H1 (cell line): ENCODE data around the gene VEPH1. TPM values are rescaled to one million over a fixed set of nuclear protein-coding genes. Genes with fewer than 3 reads are reported as not detected.

ENCODE experiments used
- CTCF ChIA-PET: fragments of 300-600 bp; sonication (Branson Sonifier 250); formaldehyde crosslinking; loops from one replicate; lab custom pipeline; 2021; ENCODE audit not compliant: partially characterized antibody; lab: Charles Lee
- POLR2A ChIA-PET: fragments of 300-600 bp; sonication (Branson Sonifier 250); formaldehyde crosslinking; loops from one replicate; lab custom pipeline; 2021; ENCODE audit warnings: inconsistent platforms; ENCODE audit not compliant: partially characterized antibody; lab: Charles Lee
- DNase-seq, 2 experiments: peaks; one replicate each; pipeline versions ENCODE4 v3.0.0 to v3.0.0-alpha.2; 2010 to 2022; ENCODE audit warnings: low spot score in 2 of 2, low read depth in 1 of 2, mixed read lengths in 1 of 2
- FAIRE-seq: peaks from 2 replicates; lab custom pipeline; 2011; peaks lifted over from hg19 to GRCh38; lab: Jason Lieb, UNC
- H2AFZ ChIP-seq: 2 replicates; pipeline ENCODE4 v1.8.1; 2012; ENCODE audit warnings: low read length, inconsistent platforms
- H2AK5ac ChIP-seq: 2 replicates; pipeline ENCODE4 v1.6.1; 2013; ENCODE audit warnings: low read depth, low read length
- H2BK120ac ChIP-seq: replicated peaks from 2 replicates; pipeline ENCODE3; 2013; ENCODE audit warnings: low read depth, low read length, inconsistent platforms
- H2BK12ac ChIP-seq: 2 replicates; pipeline ENCODE4 v1.6.1; 2013; ENCODE audit warnings: low read depth, low read length
- H2BK15ac ChIP-seq: 2 replicates; pipeline ENCODE4 v1.6.1; 2013; ENCODE audit warnings: low read length
- H2BK20ac ChIP-seq: 2 replicates; pipeline ENCODE4 v1.6.1; 2013; ENCODE audit warnings: low read length
- H2BK5ac ChIP-seq: 2 replicates; pipeline ENCODE4 v1.6.1; 2013; ENCODE audit warnings: low read depth, low read length
- H3K14ac ChIP-seq: 2 replicates; pipeline ENCODE4 v1.6.1; 2013; ENCODE audit warnings: inconsistent platforms; ENCODE audit not compliant: insufficient read length
- H3K18ac ChIP-seq: 2 replicates; pipeline ENCODE4 v1.6.1; 2013; ENCODE audit warnings: low read length; ENCODE audit errors: extremely low read depth
- H3K23ac ChIP-seq: 2 replicates; pipeline ENCODE4 v1.6.1; 2013; ENCODE audit warnings: inconsistent platforms; ENCODE audit not compliant: insufficient read length
- H3K23me2 ChIP-seq: 2 replicates; pipeline ENCODE4 v1.6.1; 2013; ENCODE audit warnings: low read depth, low read length
- H3K27ac ChIP-seq: 2 replicates; pipeline ENCODE4 v1.6.1; 2011; ENCODE audit warnings: low read depth, low read length, inconsistent platforms
- H3K27me3 ChIP-seq, 4 experiments: replicated peaks in 1 of 4; 1 replicate in 1 of 4; 2 replicates in 3 of 4; pipeline versions ENCODE4 v1.6.1 to v1.8.1; 2011 to 2013; ENCODE audit warnings: low read length in 3 of 4, mild to moderate bottlenecking in 3 of 4, inconsistent platforms in 2 of 4, mixed read lengths in 2 of 4, moderate library complexity in 1 of 4; ENCODE audit not compliant: control insufficient read depth in 3 of 4, insufficient read depth in 3 of 4; ENCODE audit errors: extremely low read depth in 1 of 4
- H3K36me3 ChIP-seq, 4 experiments: 2 replicates each; pipeline versions ENCODE4 v1.6.1 to v1.8.1; 2011 to 2013; ENCODE audit warnings: mild to moderate bottlenecking in 4 of 4, low read length in 3 of 4, moderate library complexity in 2 of 4, control low read depth in 1 of 4, inconsistent platforms in 1 of 4; ENCODE audit not compliant: insufficient read depth in 4 of 4, control insufficient read depth in 2 of 4
- H3K4ac ChIP-seq: replicated peaks from 2 replicates; pipeline ENCODE3; 2013; ENCODE audit warnings: low read length, low read depth, mixed read lengths, inconsistent platforms; ENCODE audit not compliant: insufficient read length
- H3K4me1 ChIP-seq, 4 experiments: replicated peaks in 1 of 4; 1 replicate in 1 of 4; 2 replicates in 3 of 4; pipeline versions ENCODE4 v1.6.1 to v1.8.1; 2011 to 2013; ENCODE audit warnings: low read length in 3 of 4, inconsistent platforms in 2 of 4, mixed read lengths in 1 of 4; ENCODE audit not compliant: insufficient read depth in 4 of 4, control insufficient read depth in 3 of 4
- H3K4me2 ChIP-seq, 2 experiments: 2 replicates each; pipeline versions ENCODE4 v1.6.1 to v1.8.1; 2011 to 2013; ENCODE audit warnings: low read depth in 2 of 2, low read length in 2 of 2, control low read depth in 1 of 2, inconsistent platforms in 1 of 2, mild to moderate bottlenecking in 1 of 2; ENCODE audit not compliant: insufficient read depth in 1 of 2
- H3K4me3 ChIP-seq, 4 experiments: fragments of 200-600, 300-600 bp in 1 of 4; sonication (generic), shearing (Covaris generic), sonication (Bioruptor Twin) in 1 of 4; 2 replicates each; pipeline versions ENCODE4 v1.5.1 to v1.8.1; 2011 to 2016; ENCODE audit warnings: low read length in 4 of 4, low read depth in 3 of 4, control low read depth in 2 of 4, inconsistent platforms in 2 of 4, mild to moderate bottlenecking in 2 of 4, mixed read lengths in 1 of 4, moderate library complexity in 1 of 4; ENCODE audit not compliant: insufficient read depth in 2 of 4; ENCODE audit errors: extremely low read depth in 1 of 4
- H3K56ac ChIP-seq: replicated peaks from 2 replicates; pipeline ENCODE3; 2013; ENCODE audit warnings: low read depth, mild to moderate bottlenecking, mixed read lengths, low read length, inconsistent platforms; ENCODE audit not compliant: insufficient read length
- H3K79me1 ChIP-seq: 2 replicates; pipeline ENCODE4 v1.6.1; 2013; ENCODE audit warnings: low read depth, low read length, control low read depth
- H3K79me2 ChIP-seq, 2 experiments: 2 replicates each; pipeline versions ENCODE4 v1.6.1 to v1.8.1; 2012 to 2013; ENCODE audit warnings: low read length in 2 of 2, mild to moderate bottlenecking in 2 of 2, inconsistent platforms in 1 of 2; ENCODE audit not compliant: insufficient read depth in 2 of 2, control insufficient read depth in 1 of 2
- H3K9ac ChIP-seq, 4 experiments: replicated peaks in 1 of 4; 1 replicate in 1 of 4; 2 replicates in 3 of 4; pipeline versions ENCODE4 v1.6.1 to v1.8.1; 2011 to 2013; ENCODE audit warnings: low read depth in 3 of 4, low read length in 3 of 4, control low read depth in 2 of 4, mild to moderate bottlenecking in 2 of 4, moderate library complexity in 2 of 4, inconsistent platforms in 1 of 4; ENCODE audit errors: extremely low read depth in 1 of 4
- H3K9me3 ChIP-seq, 2 experiments: 2 replicates each; pipeline versions ENCODE4 v1.6.1 to v1.8.1; 2012 to 2013; ENCODE audit warnings: mild to moderate bottlenecking in 2 of 2, moderate library complexity in 2 of 2, control low read depth in 1 of 2, inconsistent platforms in 1 of 2, low read depth in 1 of 2, low read length in 1 of 2, mixed read lengths in 1 of 2; ENCODE audit not compliant: insufficient read depth in 2 of 2
- H4K20me1 ChIP-seq, 2 experiments: replicated peaks in 1 of 2; 2 replicates each; pipeline versions ENCODE3 to v1.8.1; 2011 to 2013; ENCODE audit warnings: inconsistent platforms in 2 of 2, low read length in 2 of 2, mild to moderate bottlenecking in 1 of 2; ENCODE audit not compliant: insufficient read depth in 2 of 2, control insufficient read depth in 1 of 2
- H4K5ac ChIP-seq: 2 replicates; pipeline ENCODE4 v1.6.1; 2013; ENCODE audit warnings: low read length, low read depth, mixed read lengths, inconsistent platforms; ENCODE audit not compliant: insufficient read length
- H4K8ac ChIP-seq: 2 replicates; pipeline ENCODE4 v1.8.0; 2013; ENCODE audit warnings: mild to moderate bottlenecking, moderate library complexity, low read length, inconsistent platforms; ENCODE audit not compliant: insufficient read depth; ENCODE audit errors: extremely low read depth
- H4K91ac ChIP-seq: replicated peaks from 2 replicates; pipeline ENCODE3; 2013; ENCODE audit warnings: low read length, mixed read lengths, inconsistent platforms; ENCODE audit not compliant: insufficient read length
- ATF3 ChIP-seq: IDR thresholded peaks from 2 replicates; pipeline ENCODE4 v1.6.1; 2011; ENCODE audit warnings: low read depth, mild to moderate bottlenecking, low read length; ENCODE audit not compliant: insufficient read depth
- CBX5 ChIP-seq: fragments of 300-800, 300-1000 bp; sonication (generic); IDR thresholded peaks from 2 replicates; pipeline ENCODE4 v1.7.1; 2016; ENCODE audit warnings: antibody characterized with exemption, low read length, low read depth
- CEBPB ChIP-seq: IDR thresholded peaks from 2 replicates; pipeline ENCODE4 v1.6.1; 2012; ENCODE audit warnings: low read depth, low read length
- EGR1 ChIP-seq: IDR thresholded peaks from 2 replicates; pipeline ENCODE4 v1.6.1; 2011; ENCODE audit warnings: low read depth, low read length, borderline replicate concordance
- GABPA ChIP-seq: IDR thresholded peaks from 2 replicates; pipeline ENCODE4 v1.6.1; 2011; ENCODE audit warnings: mild to moderate bottlenecking, low read length, moderate library complexity, borderline replicate concordance; ENCODE audit not compliant: insufficient read depth
- JUND ChIP-seq: IDR thresholded peaks from 2 replicates; pipeline ENCODE4 v1.6.1; 2011; ENCODE audit warnings: mild to moderate bottlenecking, improper control_type of control experiment, low read length
- NANOG ChIP-seq: IDR thresholded peaks from 2 replicates; pipeline ENCODE4 v1.6.1; 2011; ENCODE audit warnings: low read length, low read depth, mild to moderate bottlenecking, inconsistent platforms; ENCODE audit not compliant: insufficient read depth, poor library complexity, severe bottlenecking
- RBBP5 ChIP-seq: IDR thresholded peaks from 2 replicates; pipeline ENCODE4 v1.7.1; 2012; ENCODE audit warnings: low read depth, mild to moderate bottlenecking, inconsistent platforms, low read length, moderate library complexity, borderline replicate concordance
- RXRA ChIP-seq: IDR thresholded peaks from 2 replicates; pipeline ENCODE4 v1.6.1; 2011; ENCODE audit warnings: low read depth, mild to moderate bottlenecking, low read length, moderate library complexity; ENCODE audit not compliant: insufficient read depth
- SAP30 ChIP-seq: fragments of 300-600 bp; sonication (generic); IDR thresholded peaks from 2 replicates; pipeline ENCODE4 v1.7.1; 2012; ENCODE audit warnings: low read length, moderate library complexity, mild to moderate bottlenecking, inconsistent platforms; ENCODE audit not compliant: insufficient read depth, insufficient replicate concordance
- SP2 ChIP-seq: IDR thresholded peaks from 2 replicates; pipeline ENCODE4 v1.6.1; 2012; ENCODE audit warnings: mild to moderate bottlenecking, low read length, inconsistent platforms
- SP4 ChIP-seq: IDR thresholded peaks from 2 replicates; pipeline ENCODE4 v1.6.1; 2012; ENCODE audit warnings: low read length, inconsistent platforms
- SRF ChIP-seq: IDR thresholded peaks from 2 replicates; pipeline ENCODE4 v1.6.1; 2011; ENCODE audit warnings: mild to moderate bottlenecking, low read depth, low read length, moderate library complexity
- TAF7 ChIP-seq: optimal IDR thresholded peaks from 2 replicates; pipeline ENCODE3; 2011; ENCODE audit warnings: low read depth, mild to moderate bottlenecking, inconsistent platforms, low read length, moderate library complexity, borderline replicate concordance
- WGBS, 2 experiments: shearing (Covaris generic) in 1 of 2; methylation state at CpG; one replicate each; pipeline versions ENCODE4 v1.1.6 to v1.1.7; 2013 to 2015; ENCODE audit warnings: low lambda C conversion rate in 2 of 2, mixed read lengths in 2 of 2, inconsistent platforms in 1 of 2, low coverage in 1 of 2, missing lambda C conversion rate in 1 of 2; ENCODE audit not compliant: insufficient replicate concordance in 2 of 2, insufficient coverage in 1 of 2, insufficient read length in 1 of 2; ENCODE audit errors: extremely low coverage in 1 of 2, missing lambda C conversion rate in 1 of 2; 5-methylcytosine and 5-hydroxymethylcytosine counted together
- polyA plus RNA-seq, 7 experiments: library from polyadenylated mRNA; depleted of rRNA in 3 of 7; stranded (reverse) in 5 of 7; unstranded in 2 of 7; fragments of >200 nt in 5 of 7; fragments of 200-250 nt in 2 of 7; gene quantifications; 1 replicate in 5 of 7; 2 replicates in 1 of 7; 4 replicates in 1 of 7; pipeline versions ENCODE4 v1.2.1 to v1.2.3, GENCODE V29; 2011 to 2013; ENCODE audit warnings: missing spikeins in 2 of 7, mixed read lengths in 2 of 7
- total RNA-seq: library from RNA; stranded (reverse); fragmentation: NEBNext Ultra II Directional; extraction: Animal tissue kit (Norgen Biotek cat#: 25700); gene quantifications from 2 replicates; pipeline ENCODE4 v1.2.1, GENCODE V29; 2021

VEPH1 gene
- total and polyA plus RNA-seq, 2 of the 8 experiments (the other 6 are each of a cell fraction or from before 2014, with no cell fraction given): 12.0 to 18.3 TPM

DNA sequence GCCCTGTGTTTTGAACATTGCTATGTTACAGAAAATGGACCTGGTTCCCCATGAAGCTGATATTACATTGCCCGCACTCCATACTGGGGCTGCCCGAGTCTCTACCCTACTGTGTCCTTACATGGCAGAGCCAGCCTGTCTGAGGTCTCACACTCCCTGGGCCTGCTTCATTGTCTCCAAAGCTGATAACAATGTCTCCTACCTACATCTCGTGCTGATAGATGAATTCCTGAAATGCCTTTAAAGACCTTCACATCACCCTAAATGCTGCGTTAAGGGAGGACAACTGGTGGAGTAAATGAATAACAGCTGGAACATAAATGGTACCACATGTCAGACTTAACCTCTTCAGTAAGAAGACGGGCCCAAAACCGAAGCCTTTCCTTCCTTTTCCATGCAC is 129.4 kb downstream of the VEPH1 start:
- H2BK120ac ChIP-seq: no peak overlapping the region
- H3K9ac ChIP-seq: no peak overlapping the region
- H3K79me1 ChIP-seq: no peaks in the 10 kb centered on the region
- 81% methylated on average over 6 of the region's 6 CpGs; no CpG with 5 or more reads in 1 of the 2 experiments for WGBS, 2 experiments
- H4K8ac ChIP-seq: no peak overlapping the region
- ChIA-PET POLR2A (interaction anchor here (1.1 kb wide), 1 partner anchor 64 kb away, joined by 4 read pairs; no protein-coding TSS in a partner anchor), CTCF (interaction anchor here (0.5 to 2.2 kb wide), 5 partner anchors 10 to 172 kb away, joined by 3 to 8 read pairs (median 4); no protein-coding TSS in a partner anchor)
- no peak overlapping the region for H3K23ac ChIP-seq
- no peak overlapping the region for H2BK5ac ChIP-seq
- H4K91ac ChIP-seq: no peak overlapping the region
- no peaks in the 10 kb centered on the region; the same call in 1 of the 2 replicates for H3K23me2 ChIP-seq
- no peaks in the 10 kb centered on the region for H3K9me3 ChIP-seq
- H3K27me3 ChIP-seq: no peaks in the 10 kb centered on the region
- no peak overlapping the region for H4K5ac ChIP-seq
- DNase-seq: no peak
- no peak overlapping the region for H2AK5ac ChIP-seq
- no peak overlapping the region for H3K27ac ChIP-seq
- H3K14ac ChIP-seq: no peak overlapping the region
- no peak overlapping the region for H2AFZ ChIP-seq
- H3K18ac ChIP-seq: no peak overlapping the region
- H4K20me1 ChIP-seq: no peaks in the 10 kb centered on the region
- H3K36me3 ChIP-seq: no peaks in the 10 kb centered on the region
- H3K56ac ChIP-seq: no peak overlapping the region
- no peak for FAIRE-seq
- no peak overlapping the region for H2BK15ac ChIP-seq
- H2BK12ac ChIP-seq: no peak overlapping the region
- no peak overlapping the region for H3K4me2 ChIP-seq
- H3K79me2 ChIP-seq: no peaks in the 10 kb centered on the region
- no peak overlapping the region for H3K4me3 ChIP-seq
- no peaks in the 10 kb centered on the region for H3K4me1 ChIP-seq
- no peak overlapping the region for H3K4ac ChIP-seq
- H2BK20ac ChIP-seq: no peak overlapping the region
- TF ChIP-seq SP2 (no peak), ATF3 (no peak), CEBPB (no peak), EGR1 (no peak), GABPA (no peak), NANOG (no peak), CBX5 (no peak), JUND (no peak), RXRA (no peak), RBBP5 (no peak), TAF7 (no peak), SRF (no peak), SAP30 (no peak), SP4 (no peak)
